GM19452 (cell line): ENCODE results near the gene UBE2E1.
A peak's percentile ranks its signal among the peaks of the same experiment; 100 is the strongest.
"Not testable (repeated sequence)": the region's sequence is repeated elsewhere in the genome, so short reads cannot be mapped to it uniquely, and the experiment has no call there.

Experiments
- ATAC-seq: cut with Tn5 transposase; IDR thresholded peaks from one replicate; pipeline ENCODE4 v1.9.1; 2021; ENCODE audit not compliant: unreplicated experiment

UBE2E1 gene

DNA sequence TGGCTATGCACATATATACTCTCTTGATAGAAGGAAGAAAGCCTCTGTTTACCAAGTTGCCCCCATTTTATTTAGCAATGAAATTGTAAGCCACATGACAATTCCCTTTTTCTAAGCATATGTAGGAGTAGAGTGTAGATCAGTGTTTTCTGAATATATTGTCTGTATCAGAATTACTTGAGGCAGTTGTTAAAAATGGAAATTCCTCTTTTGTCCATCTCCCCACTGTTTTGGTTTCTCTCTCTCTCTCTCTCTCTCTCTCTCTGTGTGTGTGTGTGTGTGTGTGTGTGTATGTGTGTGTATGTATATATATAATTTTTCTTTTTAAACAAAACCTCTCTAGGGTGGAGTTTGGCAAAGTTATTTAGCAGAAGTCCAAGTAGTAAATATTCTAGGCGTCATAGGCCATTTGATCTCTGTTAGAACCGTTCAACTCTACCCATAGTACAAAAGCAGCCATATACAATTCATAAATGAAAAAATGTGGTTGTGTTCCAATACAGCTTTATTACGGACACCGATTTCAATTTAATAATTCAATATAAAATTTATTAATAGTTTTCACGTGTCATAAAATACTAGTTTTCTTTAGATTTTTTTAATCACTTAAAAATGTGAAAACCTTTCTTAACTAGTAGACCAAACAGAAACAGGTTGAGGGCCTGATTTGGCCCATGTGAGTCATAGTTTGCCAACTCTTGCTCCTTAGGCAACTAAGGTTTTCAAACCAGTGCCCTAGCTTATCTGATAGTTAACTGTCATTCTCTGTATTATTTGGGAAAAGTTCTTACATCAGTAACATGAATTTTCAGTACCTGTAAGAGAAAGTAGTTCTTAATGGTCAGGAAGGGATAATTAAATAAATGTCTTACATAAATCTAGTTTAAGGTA is 39.8 kb downstream of the UBE2E1 start:
- no peak for ATAC-seq

DNA sequence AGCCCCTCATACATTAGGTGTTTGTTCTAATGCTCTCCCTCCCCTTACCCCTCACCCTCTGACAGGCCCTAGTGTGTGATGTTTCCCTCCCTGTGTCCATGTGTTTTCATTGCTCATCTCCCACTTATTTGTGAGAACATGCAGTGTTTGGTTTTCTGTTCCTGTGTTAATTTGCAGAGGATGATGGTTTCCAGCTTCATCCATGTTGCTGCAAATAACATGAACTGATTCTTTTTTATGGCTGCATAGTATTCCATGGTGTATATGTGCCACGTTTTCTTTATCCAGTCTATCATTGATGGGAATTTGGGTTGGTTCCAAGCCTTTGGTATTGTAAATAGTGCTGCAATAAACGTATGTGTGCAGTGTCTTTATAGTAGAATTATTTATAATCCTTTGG is 43.7 kb downstream of the UBE2E1 start:
- ATAC-seq: not testable (repeated sequence)

DNA sequence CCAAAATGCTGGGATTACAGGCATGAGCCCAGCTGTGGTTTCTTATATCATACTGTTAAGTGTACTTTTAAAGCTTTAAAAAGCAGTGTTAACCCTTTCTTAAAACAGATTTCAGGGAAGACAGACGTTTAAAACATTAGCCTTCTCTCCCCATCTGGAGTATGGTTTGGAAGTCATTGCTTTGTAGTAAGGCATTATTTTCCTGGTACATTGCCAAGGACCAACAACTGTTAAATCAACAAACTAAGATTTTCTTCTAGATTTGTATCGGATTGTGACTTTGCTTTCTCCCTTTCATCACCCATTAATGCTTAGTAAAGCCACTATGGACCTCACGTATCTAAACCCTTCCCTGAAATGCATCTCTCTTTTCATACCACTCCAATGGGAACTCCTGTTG is 50.5 kb downstream of the UBE2E1 start:
- ATAC-seq: no peak

DNA sequence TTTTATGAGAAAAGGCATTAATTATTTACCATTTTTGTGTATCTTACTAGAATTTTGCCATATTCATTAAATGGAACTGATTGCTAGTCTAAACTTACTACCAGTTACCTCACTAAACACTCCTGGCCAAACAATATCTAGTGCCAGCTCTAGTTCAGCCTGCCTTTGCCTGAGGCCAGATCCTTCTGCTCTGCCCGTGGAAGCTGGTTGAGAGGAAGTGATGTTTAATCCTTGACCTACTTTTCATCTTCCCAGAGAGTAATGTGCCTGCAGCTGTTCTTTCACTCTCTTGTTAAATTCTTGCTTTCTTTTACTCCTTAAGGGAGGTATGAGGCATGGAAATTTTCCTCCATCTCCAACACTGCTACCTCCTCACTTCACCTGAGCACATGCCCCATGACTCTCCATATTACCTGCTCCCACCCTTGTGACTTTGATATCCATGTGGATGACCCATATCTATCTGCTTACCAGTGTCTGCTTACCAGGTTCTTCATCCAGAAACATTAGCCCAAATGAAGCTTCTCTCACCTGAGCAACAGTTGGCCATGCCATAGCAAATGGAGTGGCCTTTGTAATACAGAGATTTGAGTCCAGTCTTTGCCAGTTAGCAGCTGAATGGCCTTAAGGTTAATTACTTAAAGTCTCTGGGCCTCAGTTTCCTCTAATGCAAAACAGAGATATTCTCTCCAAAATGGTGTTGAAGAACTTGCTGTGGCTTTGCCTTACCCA is 53.4 kb downstream of the UBE2E1 start:
- ATAC-seq: no peak

DNA sequence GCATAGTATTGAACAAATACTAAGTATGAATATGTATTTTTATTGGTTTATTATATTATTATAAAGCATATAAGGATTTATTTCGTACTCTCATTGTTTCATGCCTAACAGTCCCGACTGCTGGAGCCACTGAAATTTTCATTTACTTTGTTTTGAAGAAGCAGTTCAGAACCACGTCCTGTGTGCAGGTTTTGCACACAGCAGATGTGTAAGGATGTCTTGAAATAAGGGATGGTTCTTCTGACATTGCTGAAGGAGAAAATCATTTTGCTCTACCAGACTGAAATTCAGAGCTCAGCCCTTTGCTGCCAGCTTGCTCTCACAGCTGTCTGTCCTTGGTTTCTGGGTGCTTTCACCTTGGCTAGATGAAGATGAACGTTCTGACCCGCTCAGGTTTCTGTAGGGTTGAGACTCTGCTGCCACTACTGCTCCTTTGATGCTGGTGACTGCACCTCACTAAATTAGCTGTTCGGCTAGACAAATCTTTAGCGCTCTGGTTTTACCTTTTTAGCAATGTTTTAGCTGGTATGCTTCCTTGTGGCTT is 54.2 kb downstream of the UBE2E1 start:
- ATAC-seq: no peak

DNA sequence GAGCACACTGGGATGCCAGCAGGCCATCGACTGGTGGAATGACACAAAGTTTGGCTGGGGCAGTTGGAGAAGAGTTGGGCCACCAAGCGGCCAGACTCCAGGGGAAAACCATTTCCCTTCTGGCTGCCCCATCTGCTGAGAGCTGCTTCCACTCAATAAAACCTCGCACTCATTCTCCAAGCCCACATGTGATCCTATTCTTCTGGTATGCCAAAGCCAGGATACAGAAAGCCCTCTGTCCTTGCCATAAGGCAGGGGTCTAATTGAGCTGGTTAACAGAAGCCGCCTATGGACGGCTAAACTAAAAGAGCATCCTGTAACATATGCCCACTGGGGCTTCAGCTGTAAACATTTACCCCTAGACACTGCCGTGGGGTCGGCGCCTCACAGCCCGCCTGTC is 55.9 kb downstream of the UBE2E1 start:
- ATAC-seq: no peak

DNA sequence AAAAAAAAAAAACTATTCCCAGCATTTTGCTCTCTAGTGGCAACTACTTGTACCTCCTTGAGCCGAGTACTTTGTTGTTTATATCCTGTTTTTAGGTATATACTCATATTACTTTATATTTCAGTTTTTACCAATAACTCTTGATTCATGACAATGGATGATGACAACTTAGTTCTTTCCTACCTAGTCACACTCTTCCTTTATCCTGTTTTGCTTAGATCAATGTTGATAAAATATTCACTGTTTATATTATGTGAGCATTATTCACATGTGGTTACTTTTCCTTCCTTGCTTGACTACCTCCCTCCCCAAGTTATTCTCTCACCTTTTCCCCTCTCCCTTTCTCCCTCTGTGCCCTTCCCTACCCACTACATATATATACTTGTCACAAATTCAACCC is 57.3 kb downstream of the UBE2E1 start:
- ATAC-seq: no peak

DNA sequence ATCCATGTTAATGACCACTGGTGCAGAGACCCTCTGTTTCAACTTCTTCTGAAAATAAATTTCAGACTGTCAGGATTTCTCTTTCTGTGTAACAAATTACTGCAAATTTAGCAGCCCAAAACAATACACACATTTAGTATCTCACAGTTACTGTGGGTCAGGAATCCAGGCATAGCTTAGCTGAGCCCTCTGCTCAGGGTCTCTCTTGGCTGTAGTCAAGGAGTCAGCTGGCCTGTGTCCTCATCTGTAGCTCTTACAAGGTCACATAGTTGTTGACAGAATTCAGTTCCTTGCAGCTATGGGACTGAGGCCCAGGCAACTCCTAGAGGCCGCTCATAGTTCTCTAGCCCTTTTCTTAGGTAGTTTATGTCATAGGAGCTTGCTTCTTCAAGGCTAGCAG is 59.2 kb downstream of the UBE2E1 start:
- no peak for ATAC-seq

DNA sequence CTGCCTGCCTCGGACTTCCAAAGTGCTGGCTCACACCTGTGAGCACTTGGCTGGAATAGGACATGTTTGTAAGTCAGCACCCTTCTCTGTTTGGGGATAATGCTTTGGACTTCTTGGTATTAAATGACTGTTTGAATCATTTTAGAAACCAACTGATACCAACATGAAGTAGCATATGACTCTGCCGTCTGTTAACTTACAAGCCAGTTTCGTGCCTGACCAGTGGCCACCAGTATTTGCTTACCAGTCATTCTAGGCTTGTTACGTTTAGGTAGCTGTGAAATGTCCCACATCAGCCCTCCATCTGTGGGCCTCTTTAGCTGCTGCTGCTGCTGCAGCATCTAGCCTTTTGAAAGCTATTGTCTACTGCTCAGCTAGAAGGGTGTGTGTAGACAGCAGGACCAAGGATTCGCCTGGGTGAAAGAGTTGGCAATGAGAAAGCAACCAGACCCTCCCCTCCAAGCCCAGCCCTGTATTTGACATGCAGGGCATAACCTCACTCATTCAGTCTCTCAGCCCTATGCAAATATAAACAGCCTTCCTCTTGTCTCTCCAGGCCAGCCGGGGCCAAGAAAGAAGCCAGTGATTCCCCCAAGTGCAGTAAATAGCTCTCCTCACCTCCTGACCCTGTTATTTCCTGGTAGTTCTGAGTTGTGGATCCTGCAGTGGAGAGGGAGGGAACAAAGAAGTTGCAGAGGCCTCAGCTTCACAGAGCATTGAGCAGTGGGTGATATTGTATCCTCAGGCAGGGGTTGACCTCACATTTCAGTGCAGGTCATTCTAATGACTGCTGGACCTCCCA is 60.0 kb downstream of the UBE2E1 start:
- ATAC-seq: peak; percentile 86

DNA sequence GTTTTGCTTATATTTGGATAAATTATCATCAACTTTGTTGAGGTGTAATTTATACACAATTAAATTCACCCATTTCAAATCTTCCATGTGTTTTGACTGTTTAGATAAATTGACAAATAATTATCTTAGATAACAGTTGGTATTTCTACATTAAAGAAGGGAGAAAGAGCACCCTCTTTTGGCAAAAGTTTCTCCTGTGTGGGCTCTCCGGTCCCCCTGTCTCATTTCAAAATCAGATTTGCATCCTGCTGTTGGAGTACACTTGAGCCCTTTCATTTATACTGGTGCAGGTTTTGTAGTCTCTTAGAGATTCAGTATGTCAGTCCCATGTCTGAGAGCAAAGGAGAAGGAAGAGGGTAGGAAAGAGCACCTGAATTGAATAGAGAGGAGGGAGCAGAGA is 61.6 kb downstream of the UBE2E1 start:
- no peak for ATAC-seq

DNA sequence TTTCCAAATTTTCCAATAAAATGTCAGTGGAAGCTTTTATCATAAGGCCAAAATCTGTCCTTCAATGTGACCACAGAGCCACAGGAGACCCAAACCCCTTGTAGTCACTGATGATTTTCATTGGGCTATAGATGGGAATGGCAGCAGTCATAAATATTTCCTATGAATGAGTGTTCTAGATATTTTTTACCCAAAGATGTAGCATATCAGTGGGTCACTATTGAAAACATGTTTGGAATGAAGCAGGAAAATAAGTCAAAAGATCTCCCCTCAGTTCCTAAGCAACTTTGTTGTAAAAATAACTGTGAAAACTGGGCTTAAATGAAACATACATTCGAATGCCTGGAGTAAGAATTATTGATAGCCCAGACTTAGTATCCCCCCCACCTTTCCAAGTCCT is 62.1 kb downstream of the UBE2E1 start:
- ATAC-seq: no peak

DNA sequence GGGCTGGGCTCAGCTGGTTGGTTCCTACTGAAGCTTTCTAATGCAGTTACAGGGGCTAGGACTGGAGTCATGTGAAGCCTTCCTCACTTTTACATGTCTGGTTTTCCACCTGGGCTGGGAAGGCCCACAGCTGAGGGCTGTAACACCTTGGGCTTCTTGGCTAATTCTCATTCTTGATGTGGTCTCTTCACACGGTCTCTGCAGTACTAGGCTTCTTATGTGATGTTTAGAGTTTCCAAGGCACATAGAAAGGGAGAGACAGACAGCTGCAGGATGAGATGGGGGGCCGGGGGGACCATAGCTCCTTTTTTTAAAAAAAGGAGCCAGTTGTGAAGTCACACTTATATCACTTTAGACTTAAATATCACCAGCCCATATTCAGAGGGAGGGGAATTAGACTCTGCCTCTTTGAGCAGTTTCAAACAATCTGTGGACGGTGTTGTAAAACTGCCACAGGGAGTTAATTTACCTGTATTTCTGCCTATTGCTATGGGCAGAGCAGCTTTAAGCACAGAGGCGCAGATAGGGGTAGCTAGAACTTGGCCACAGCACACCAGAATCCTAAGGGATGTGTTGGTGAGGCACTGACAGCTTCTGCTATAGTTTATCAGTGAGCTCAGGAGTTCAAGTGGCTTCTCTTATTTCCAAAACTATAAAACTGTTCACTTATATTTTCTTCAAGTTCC is 64.4 kb downstream of the UBE2E1 start:
- no peak for ATAC-seq

DNA sequence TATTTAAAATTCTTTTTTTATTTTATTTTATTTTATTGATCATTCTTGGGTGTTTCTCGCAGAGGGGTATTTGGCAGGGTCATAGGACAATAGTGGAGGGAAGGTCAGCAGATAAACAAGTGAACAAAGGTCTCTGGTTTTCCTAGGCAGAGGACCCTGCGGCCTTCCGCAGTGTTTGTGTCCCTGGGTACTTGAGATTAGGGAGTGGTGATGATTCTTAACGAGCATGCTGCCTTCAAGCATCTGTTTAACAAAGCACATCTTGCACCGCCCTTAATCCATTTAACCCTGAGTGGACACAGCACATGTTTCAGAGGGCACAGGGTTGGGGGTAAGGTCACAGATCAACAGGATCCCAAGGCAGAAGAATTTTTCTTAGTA is 64.9 kb downstream of the UBE2E1 start:
- ATAC-seq: not testable (repeated sequence)

DNA sequence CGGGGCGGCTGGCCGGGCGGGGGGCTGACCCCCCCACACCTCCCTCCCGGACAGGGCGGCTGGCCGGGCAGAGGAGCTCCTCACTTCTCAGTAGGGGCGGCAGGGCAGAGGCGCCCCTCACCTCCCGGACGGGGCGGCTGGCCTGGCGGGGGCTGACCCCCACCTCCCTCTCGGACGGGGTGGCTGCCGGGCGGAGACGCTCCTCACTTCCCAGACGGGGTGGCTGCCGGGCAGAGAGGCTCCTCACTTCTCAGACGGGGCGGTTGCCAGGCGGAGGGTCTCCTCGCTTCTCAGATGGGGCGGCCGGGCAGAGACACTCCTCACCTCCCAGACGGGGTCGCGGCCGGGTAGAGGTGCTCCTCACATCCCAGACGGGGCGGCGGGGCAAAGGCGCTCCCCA is 65.6 kb downstream of the UBE2E1 start:
- not testable (repeated sequence) for ATAC-seq

DNA sequence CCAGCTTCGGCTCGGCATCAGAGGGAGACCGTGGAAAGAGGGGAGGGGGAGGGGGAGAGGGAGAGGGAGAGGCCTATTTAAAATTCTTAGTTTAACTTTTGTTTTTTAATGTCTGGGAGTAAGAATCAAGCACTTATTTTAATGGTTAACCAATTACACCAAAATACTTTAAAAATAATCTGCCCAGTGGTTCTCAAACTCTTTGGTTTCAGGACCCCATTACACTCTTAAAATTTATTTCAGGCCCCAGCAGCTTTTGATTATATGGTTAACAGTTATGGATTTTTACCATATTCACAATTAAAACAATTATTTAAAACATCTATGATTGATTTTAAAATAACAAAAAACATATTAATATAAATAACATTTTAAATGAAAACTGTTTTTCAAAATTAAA is 66.6 kb downstream of the UBE2E1 start:
- no peak for ATAC-seq

DNA sequence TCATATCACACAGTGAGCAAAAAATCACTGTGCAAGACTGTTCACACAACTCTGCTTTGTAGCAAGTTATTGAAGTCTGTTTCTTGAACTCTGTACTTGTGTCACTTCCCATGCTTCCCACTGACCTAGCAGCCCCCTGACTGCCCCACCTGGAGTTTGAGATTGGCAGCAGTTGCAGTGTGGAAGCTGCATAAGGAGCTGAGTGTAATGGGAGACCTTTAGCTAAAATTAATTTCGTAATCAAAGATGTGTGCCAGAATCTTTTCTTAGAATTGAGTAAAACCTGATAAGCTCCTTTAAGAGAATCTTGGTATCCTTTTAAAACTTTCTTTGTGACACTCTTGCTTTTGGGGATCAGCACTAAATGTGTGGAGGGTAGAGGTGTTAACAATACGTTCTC is 68.2 kb downstream of the UBE2E1 start:
- ATAC-seq: no peak

DNA sequence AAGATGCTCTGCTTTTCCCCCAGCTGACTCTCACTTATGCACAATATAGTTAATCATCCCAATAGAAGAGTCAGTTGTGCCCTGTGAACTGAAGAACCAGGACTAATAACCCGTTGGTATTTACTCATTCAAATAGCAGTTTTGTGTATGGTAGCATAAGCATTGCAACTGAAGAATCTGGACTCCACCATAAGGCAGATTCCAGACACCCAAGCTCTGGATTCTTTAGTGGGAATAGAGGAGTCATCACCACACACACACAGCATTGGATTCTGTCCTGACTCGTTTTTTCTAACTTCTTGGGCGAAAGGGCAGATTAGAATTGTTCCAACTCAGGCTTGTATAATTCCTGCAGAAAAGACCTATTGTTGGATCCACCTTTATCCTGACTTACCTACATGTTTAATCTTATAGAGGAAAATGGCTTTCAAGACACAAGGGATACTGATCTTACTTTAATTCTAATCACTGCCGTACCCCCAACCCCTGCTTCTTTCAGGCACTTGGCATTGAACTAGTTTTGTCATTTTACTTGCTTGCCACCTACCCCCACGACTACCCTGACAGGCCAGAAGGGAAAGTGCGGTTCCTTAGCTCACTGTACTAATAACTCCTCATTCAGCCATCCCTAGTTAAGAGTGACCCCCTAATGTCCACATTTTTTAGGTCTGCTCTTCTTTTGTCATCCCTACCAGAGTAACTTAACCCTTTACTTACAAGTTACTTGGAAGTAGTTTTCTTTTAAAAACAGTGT is 68.8 kb downstream of the UBE2E1 start:
- ATAC-seq: no peak

DNA sequence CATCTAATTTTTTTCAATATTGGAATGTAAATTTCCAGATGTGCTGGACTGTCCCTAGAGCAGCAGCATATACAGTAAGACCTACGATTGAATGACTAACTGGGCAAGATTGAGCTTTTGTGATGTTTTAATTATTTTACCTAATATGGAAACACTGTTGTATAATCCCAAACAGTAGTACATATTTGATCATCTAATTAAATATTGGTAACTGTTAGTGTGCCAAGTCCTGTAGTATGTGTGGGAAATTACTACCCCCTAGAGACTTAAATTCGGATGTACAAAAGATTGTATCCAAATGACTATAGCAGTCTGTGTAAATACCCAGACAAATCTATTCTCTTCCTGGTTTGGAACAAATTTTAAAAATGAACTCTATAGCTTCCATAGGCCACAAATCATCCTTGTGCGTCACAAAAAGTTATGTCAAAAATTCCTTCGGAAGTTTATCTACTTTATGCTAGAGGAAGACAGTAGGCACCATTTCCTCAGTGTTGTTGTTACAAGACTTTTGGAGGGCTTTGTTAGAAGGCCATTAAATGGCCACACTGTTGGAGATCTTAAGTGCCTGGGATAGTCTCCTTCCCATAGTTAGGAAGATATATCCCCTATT is 69.5 kb downstream of the UBE2E1 start:
- ATAC-seq: no peak

DNA sequence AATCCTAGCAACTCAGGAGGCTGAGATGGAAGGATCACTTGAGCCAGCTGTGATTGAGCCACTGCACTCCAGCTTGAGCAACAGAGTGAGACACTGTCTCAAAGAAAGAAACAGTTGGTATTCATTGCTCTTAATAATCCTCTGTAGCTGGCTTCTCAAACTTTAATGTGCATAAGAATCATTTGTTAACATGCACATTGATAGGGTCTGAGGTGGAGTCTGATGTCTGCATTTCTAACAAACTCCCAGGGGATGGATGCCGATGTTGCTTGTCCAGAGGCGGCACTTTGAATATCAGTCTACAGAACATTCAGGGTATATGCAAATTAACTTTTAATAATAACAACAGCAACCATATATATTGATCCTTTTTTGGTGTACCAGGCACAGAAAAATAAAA is 71.2 kb downstream of the UBE2E1 start:
- ATAC-seq: no peak
